ENCODE data around the gene CYP2J2.

CYP2J2 gene

DNA sequence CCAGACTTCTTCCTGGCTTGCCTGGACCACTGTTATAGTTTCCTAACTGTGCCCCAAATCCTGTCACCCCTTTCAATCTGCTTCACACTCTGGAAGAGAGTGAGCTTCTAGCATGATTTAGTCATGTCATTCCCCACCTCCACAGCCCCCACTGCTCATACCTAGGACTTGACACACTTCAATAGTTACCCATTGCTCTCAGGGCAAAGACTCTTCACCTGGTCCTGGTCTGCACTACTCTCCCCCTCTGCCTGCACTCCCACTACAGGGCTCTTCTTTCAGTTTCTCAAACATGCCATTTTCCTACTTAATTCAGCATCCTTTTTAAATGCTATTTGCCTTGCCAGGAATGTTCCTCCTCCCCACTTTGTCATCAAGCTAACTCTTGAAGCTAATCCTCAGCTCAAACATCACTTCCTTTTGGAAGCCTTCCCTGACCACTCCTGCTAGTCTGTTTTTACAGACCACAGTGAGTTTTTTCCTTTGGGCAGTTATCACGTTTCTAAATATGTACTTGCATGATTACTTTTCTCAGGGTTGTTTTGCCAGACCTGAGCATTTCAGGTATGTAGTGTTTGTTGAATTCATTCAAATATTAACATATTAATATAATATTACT lies 24.7 kb downstream of the CYP2J2 start:
- TF ChIP-seq, protein P1, sequence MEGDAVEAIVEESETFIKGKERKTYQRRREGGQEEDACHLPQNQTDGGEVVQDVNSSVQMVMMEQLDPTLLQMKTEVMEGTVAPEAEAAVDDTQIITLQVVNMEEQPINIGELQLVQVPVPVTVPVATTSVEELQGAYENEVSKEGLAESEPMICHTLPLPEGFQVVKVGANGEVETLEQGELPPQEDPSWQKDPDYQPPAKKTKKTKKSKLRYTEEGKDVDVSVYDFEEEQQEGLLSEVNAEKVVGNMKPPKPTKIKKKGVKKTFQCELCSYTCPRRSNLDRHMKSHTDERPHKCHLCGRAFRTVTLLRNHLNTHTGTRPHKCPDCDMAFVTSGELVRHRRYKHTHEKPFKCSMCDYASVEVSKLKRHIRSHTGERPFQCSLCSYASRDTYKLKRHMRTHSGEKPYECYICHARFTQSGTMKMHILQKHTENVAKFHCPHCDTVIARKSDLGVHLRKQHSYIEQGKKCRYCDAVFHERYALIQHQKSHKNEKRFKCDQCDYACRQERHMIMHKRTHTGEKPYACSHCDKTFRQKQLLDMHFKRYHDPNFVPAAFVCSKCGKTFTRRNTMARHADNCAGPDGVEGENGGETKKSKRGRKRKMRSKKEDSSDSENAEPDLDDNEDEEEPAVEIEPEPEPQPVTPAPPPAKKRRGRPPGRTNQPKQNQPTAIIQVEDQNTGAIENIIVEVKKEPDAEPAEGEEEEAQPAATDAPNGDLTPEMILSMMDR (IDR thresholded peaks at IDR 0.05; ENCODE audit: low read depth, low read length) = no peak
- DNase-seq (ENCODE audit: extremely low read depth, low read depth) = no peak

DNA sequence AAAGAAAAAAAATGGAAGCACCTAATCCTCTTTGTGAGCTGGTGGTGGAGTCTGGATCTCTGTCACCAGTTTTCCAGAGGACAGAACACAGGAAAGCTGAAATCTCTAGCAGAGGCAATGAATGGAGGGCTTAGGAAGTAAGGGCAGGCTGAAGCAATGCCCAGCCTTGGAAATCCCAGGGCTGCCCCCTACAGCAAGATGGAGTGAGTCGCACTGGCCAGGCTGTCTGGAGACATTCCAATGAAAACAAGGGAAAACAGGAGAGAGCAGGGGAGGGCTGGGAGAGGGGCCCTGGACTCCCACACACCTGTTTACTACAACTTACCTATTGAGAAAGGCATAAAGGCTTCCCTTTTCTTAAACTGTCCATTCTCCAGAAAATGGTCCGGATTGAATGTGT lies 25.9 kb downstream of the CYP2J2 start:
- DNase-seq (ENCODE audit: extremely low read depth, low read depth) = no peak
- TF ChIP-seq, protein P1 (IDR thresholded peaks at IDR 0.05; ENCODE audit: low read depth, low read length) = no peak

DNA sequence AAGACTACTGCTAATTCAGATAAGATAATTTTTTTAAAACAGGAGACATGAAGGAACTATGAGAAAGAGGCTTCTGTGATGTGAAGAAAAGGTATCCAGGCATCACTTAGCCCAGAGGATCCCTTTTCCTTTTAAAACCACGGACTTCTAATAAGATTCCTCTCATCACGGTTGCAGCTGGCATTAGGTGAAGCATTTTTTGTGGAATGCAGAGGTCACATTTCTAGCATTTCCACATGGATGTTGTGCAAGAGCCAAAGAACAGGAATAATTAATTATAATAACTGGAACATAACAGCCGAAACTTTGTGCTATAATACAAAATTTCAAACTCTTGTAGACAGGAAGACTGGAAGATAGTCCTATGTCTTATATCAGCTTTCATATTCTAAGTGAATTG lies 27.6 kb downstream of the CYP2J2 start:
- TF ChIP-seq, protein P1 (IDR thresholded peaks at IDR 0.05; ENCODE audit: low read depth, low read length) = no peak
- no peak for DNase-seq (ENCODE audit: extremely low read depth, low read depth)

DNA sequence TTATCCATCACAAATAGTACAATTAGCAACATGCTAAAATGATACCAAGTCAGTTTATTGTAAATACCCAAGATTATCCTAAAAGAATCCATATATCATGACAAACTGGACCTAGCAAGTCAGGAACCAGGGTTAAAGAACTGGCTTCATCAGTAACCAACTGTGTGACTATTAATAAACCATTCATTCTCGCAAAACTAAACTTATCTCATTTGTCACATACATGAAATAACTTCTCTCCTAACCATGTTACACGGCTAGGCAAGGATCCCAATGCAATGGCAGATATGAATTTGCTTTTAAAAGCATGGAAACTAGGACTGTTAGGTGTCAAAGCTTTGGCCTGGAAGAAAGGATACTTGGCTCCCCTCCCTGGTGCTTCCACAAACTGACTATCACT lies 29.4 kb downstream of the CYP2J2 start:
- DNase-seq (ENCODE audit: extremely low read depth, low read depth) = no peak
- TF ChIP-seq, protein P1 (IDR thresholded peaks at IDR 0.05; ENCODE audit: low read depth, low read length) = no peak

DNA sequence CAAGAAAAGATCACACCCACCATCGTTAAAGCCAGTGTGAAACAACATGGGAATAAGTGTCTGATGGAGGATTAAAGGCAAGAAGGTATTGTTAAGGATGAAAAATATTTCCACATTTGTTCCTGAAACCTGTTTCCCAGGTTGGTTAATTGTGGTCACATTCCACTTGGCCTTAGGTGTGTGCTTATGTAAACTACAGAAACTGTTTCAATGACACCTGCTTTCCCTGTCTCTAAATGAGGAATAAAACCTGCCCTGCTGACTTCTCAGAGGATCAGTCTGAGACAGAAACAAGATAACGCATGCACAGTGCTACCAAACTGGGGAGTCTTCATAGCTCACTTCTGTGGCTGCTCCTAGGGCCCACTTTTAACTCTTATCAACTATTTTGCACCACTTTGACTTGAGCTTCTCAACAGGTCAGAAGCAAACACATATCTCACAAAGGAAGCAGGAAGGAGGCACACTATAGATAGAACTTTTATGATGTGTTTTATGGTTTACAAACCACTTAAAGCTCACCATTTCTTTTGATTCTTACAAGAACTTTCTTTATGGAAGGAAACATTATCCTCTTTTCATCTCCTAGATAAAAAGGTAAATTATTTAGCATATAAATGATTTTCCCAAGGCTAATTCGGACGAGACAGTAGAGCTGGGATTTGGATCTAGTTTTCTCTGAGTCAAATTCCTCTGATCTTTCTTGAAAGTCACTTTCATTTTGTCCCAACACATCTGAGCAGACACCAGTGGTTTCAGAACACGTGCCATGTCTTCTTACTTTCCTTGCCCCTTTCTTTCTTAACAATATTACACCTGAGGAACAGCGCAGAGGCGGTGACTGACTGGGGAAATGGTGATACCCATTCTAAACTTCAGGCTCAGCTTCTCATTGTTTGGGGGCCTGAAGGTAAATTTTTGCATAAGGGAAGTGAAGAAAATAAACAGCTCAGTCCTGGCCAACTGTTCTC lies 33.4 kb downstream of the CYP2J2 start:
- no peak for DNase-seq (ENCODE audit: extremely low read depth, low read depth)
- TF ChIP-seq, protein P1 (IDR thresholded peaks at IDR 0.05; ENCODE audit: low read depth, low read length) = no peak

DNA sequence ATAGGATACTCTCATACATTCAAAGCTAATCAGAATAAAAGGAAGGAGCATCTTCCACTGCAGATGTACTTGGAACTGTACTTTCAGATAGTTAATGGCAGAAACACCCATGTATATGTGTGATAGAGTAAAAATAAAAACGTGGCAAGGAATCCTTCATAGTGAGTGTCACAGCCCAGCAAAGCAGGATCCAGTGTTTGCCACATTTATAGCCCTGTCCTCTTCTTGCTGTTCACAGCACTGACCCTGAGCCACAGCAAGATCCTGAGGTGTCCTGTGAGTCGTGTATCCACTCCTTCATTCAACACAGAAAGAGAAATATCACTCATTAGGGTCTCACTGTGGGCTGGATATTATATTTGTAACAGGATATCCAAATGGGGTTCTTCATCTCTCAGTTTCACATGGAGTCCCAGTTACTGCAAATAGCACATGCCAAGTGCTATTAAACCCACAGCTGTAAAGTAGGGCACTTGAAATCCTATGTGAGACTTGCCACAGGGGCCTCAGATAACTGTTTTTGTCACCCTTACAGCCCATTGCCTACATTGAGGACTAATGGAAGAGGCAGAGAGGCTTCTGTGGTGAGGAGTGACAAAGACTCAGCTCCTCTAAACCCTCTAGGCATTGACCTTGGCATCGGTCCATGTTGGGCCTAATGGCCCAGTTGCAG lies 41.3 kb downstream of the CYP2J2 start:
- no peak for DNase-seq (ENCODE audit: extremely low read depth, low read depth)
- TF ChIP-seq, protein P1 (IDR thresholded peaks at IDR 0.05; ENCODE audit: low read depth, low read length) = no peak
